Measurements from ENCODE around the gene CLDN9. TPM values are rescaled to one million over a fixed set of nuclear protein-coding genes. Genes with fewer than 3 reads are reported as not detected.

Gene CLDN9
- total and polyA plus RNA-seq, 9 of the 15 experiments (the other 6 are each of a cell fraction or from before 2014, with no cell fraction given), result 0.12 to 0.44 (median 0.22) TPM; not detected in 4

DNA sequence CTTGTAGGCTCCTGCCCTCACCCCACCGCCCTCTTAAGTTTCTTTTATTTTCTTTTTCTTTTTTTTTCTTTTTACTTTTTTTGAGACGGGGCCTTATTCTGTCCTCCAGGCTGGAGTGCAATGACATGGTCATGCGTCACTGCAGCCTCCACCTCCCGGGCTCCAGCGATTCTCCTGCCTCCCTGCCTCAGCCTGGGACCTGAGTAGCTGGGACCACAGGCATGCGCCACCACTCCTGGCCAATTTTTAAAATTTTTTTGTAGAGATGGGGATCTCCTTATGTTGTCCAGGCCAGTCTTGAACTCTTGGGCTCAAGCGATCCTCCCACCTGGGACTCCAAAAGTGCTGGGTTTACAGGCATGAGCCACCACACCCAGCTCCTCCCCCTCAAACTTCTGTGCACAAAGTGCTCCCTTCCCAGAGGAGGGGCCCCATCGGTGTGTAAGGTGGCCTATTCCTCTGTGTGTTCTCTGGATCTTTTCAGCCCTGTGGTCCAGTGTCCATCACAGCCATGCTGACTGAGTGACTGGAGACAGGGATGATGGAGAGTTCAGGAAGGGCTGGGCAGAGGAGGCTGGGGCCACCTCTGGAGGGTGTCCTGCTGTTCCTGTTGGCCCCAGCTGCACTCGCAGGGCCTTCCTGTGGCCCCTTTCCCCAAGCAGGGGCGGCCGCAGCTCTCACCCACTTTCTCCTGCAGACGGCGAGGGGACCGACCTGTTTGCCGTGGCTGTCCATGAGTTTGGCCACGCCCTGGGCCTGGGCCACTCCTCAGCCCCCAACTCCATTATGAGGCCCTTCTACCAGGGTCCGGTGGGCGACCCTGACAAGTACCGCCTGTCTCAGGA lies 43.8 kb downstream of the CLDN9 start:
- no TSS peak for BruUV-seq (replicated peaks)
- no peaks in the 10 kb centered on the region for H3K36me3 ChIP-seq (ENCODE audit: control insufficient read depth, insufficient read depth, low read length)
- FAIRE-seq (no peak), DNase-seq (ENCODE audit: extremely low read depth in 1 of 4, low spot score in 3 of 4) (peak in 1 of 4 experiments; percentile 37), ATAC-seq (no peak)
- 54% methylated on average over 18 of the region's 19 CpGs for WGBS (ENCODE audit: insufficient coverage, low coverage, missing lambda C conversion rate)
- POLR2A ChIA-PET, result interaction anchor here (0.8 to 1.0 kb wide), 3 partner anchors 8 to 181 kb away, joined by 3 to 5 read pairs (median 4); no protein-coding TSS in a partner anchor
- in situ Hi-C loops (cut with MboI), result no loop called here
- H3K27me3 ChIP-seq (ENCODE audit: control insufficient read depth in 2 of 2, insufficient read depth in 2 of 2, low read length in 2 of 2), result peaks cover 0 to 1% of the 10 kb centered on the region in 2 experiments; a peak in 1 of 5 replicates
- H3K9ac ChIP-seq (ENCODE audit: insufficient read depth in 1 of 2, low read depth in 2 of 2, low read length in 2 of 2), result no peak overlapping the region
- H4K20me1 ChIP-seq (replicated peaks; ENCODE audit: control insufficient read depth, insufficient read depth, low read length), result 0 out of 2 replicates have a peak, but pooled peaks cover 3% of the 10 kb centered on the region
- H3K9me1 ChIP-seq (ENCODE audit: control insufficient read depth, insufficient read depth, low read length), result peaks cover 4% of the 10 kb centered on the region
- CTCF ChIA-PET (ENCODE audit: low intra/inter-chr PET ratio), result no interaction called here
- no peak overlapping the region for H3K4me3 ChIP-seq
- no peaks in the 10 kb centered on the region for H3K9me3 ChIP-seq (replicated peaks; ENCODE audit: control insufficient read depth, insufficient read depth, low read depth, low read length)
- no peak overlapping the region for H3K4me2 ChIP-seq (ENCODE audit: insufficient read depth, low read length)
- H2AFZ ChIP-seq (ENCODE audit: low read depth, low read length), result no peak overlapping the region
- no peak overlapping the region for H3K27ac ChIP-seq (ENCODE audit: extremely low read depth, low read depth, low read length)
- peaks cover 2% of the 10 kb centered on the region; the same call in 2 of the 3 replicates for H3K79me2 ChIP-seq (ENCODE audit: control insufficient read depth, insufficient read depth, low read length)
- peaks cover 8 to 38% of the 10 kb centered on the region in 2 experiments for H3K4me1 ChIP-seq (replicated peaks in 1 of 2; ENCODE audit: control insufficient read depth in 2 of 2, insufficient read depth in 2 of 2, low read length in 2 of 2)
- intact Hi-C loops (cut with micrococcal nuclease), result loop anchor here (5.0 to 10.0 kb wide), 2 partner anchors 46 to 118 kb away; no protein-coding TSS in a partner anchor
- TF ChIP-seq CTBP1 (IDR thresholded peaks at IDR 0.05; ENCODE audit: borderline replicate concordance) (peak; percentile 21; the same call in 1 of the 2 replicates), DACH1 (IDR thresholded peaks at IDR 0.05; ENCODE audit: partially characterized antibody) (no peak), PKNOX1 (IDR thresholded peaks at IDR 0.05) (peak; percentile 17; the same call in 1 of the 2 replicates), MYNN (IDR thresholded peaks at IDR 0.05) (no peak), MYNN (CRISPR knock-in tag; IDR thresholded peaks at IDR 0.05) (no peak), ZNF263 (CRISPR knock-in tag; IDR thresholded peaks at IDR 0.05; ENCODE audit: borderline replicate concordance) (peak; percentile 55; the same call in 1 of the 2 replicates), POLR2G (IDR thresholded peaks at IDR 0.05; ENCODE audit: low read depth, low read length) (peak; percentile 27; the same call in 1 of the 2 replicates), ZNF318 (IDR thresholded peaks at IDR 0.05; ENCODE audit: borderline replicate concordance in 1 of 2, low read depth in 1 of 2) (no peak)
- TF ChIP-seq, protein P1, sequence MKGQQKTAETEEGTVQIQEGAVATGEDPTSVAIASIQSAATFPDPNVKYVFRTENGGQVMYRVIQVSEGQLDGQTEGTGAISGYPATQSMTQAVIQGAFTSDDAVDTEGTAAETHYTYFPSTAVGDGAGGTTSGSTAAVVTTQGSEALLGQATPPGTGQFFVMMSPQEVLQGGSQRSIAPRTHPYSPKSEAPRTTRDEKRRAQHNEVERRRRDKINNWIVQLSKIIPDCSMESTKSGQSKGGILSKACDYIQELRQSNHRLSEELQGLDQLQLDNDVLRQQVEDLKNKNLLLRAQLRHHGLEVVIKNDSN (CRISPR knock-in tag; IDR thresholded peaks at IDR 0.05), result 0 out of 2 replicates have a peak, but pooled peaks have one; percentile 19
